GM12891 (cell line): Measurements from ENCODE around the gene SDK1.

Experiments used
- DNase-seq: peaks from one replicate; pipeline ENCODE4 v3.0.0; 2011; ENCODE audit warnings: low spot score; ENCODE audit not compliant: insufficient read length
- FAIRE-seq: peaks from 2 replicates; lab custom pipeline; 2011; peaks lifted over from hg19 to GRCh38; lab: Jason Lieb, UNC
- PAX5 ChIP-seq: IDR thresholded peaks from 2 replicates; pipeline ENCODE4 v1.6.1; 2011; ENCODE audit warnings: low read length, moderate library complexity, mild to moderate bottlenecking; ENCODE audit not compliant: insufficient read depth, severe bottlenecking
- POLR2A ChIP-seq: IDR thresholded peaks from 2 replicates; pipeline ENCODE4 v1.6.1; 2011; ENCODE audit warnings: low read depth, low read length, control low read depth
- POLR2AphosphoS5 ChIP-seq: IDR thresholded peaks from 2 replicates; pipeline ENCODE4 v1.6.1; 2011; ENCODE audit warnings: low read depth, low read length, control low read depth
- POU2F2 ChIP-seq: IDR thresholded peaks from 2 replicates; pipeline ENCODE4 v1.6.1; 2011; ENCODE audit warnings: low read depth, mild to moderate bottlenecking, control low read depth, low read length, moderate library complexity
- SPI1 ChIP-seq: IDR thresholded peaks from 2 replicates; pipeline ENCODE4 v1.6.1; 2011; ENCODE audit warnings: low read depth, low read length, control low read depth
- TAF1 ChIP-seq: IDR thresholded peaks from 2 replicates; pipeline ENCODE4 v1.6.1; 2011; ENCODE audit warnings: low read depth, low read length, control low read depth

The SDK1 gene

GRCh38 chr7:4179688-4180380 is 878.8 kb downstream of the SDK1 start:
- FAIRE-seq: no peak
- DNase-seq: no peak
- TF ChIP-seq PAX5: no peak
- TF ChIP-seq POLR2AphosphoS5: no peak
- no peak for TF ChIP-seq POLR2A
- TF ChIP-seq SPI1: no peak
- TF ChIP-seq POU2F2: no peak
- no peak for TF ChIP-seq TAF1

GRCh38 chr7:4181446-4181845 is 880.4 kb downstream of the SDK1 start:
- DNase-seq (no peak), FAIRE-seq (no peak)
- TF ChIP-seq POU2F2: no peak
- no peak for TF ChIP-seq POLR2AphosphoS5
- no peak for TF ChIP-seq SPI1
- TF ChIP-seq TAF1: no peak
- no peak for TF ChIP-seq POLR2A
- TF ChIP-seq PAX5: no peak

DNA sequence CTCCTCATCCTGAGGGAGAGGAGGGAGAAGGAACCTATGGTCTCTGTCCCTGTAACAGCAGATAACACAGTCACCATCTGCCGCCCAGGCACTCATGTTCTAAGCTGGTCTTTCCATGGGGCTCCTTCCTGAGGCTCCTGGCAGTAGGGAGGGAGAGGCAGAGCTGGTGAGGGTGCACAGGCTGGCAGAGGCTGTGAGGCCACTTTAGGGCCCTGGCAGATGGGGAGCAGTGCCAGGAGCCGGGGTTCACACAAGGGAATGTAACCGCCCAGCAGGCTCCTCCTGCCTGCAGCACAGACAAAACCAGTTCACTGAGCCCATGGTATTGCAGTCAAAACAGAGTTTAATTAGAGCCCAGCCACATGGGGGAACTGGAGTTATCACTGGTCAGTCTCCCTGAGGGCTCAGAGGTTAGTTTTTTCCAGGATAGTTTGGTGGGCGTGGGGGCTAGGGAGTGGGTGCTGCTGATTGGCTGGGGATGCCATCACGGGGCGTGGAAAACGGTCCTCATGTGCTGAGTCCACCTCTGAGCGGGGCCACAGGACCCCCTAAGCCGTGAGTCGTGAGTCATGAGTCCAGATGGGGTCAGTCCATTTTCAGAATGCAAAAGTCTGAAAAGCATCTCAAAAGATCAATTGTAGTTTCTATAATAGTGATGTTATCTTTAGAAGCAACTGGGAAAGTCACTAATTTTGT is 881.7 kb downstream of the SDK1 start:
- FAIRE-seq (no peak), DNase-seq (no peak)
- TF ChIP-seq PAX5 (no peak), TAF1 (no peak), POU2F2 (no peak), POLR2A (no peak), POLR2AphosphoS5 (no peak), SPI1 (no peak)

GRCh38 chr7:4184653-4185052 is 883.6 kb downstream of the SDK1 start:
- DNase-seq: no peak
- TF ChIP-seq POLR2A (no peak), POU2F2 (no peak), TAF1 (no peak), SPI1 (no peak), PAX5 (no peak), POLR2AphosphoS5 (no peak)
- FAIRE-seq: no peak

- TF ChIP-seq POLR2AphosphoS5: no peak
- no peak for TF ChIP-seq POLR2A
- no peak for TF ChIP-seq TAF1
- no peak for TF ChIP-seq SPI1
- TF ChIP-seq PAX5: no peak
- TF ChIP-seq POU2F2: no peak
- no peak for FAIRE-seq
- no peak for DNase-seq
Measured at GRCh38 chr7:4185136-4185535, 884.1 kb downstream of the SDK1 start.

DNA sequence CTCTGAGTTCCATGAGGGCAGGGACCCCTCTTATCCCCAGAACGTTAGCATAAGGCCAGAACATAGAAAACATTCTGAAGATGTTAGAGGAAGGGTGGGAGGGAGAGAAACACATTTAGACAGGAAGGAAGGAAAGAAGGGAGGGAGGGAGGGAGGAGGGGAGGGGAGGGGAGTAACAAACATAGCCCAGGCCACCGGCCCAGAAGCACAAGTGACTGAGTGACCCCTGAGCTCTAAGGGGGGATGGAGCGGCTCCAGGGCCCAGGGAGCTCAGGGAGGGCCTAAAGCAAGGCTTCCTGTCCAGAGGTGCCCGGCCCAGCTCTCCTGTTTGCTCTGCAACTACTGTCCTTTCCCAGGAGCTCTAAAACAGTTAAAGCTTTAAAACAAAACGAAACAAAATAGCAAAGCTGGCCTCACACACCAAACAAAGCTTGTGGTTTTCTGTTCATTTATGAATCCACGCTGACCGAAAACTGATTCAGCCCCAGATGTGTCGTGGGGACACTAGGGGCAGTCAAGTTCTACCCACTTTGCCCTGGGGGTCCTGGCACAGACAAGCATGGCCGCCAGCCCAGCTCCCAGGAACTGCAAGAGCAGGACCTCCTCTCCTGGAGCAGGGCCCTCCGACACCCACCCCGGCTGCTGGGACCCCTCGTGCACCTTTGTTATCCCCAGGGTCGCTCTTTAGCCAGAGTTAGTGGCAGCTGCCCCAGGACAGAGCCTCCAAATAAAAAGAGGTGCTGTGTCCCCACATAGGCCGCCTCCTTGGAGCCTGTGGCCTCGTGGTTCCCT is 884.9 kb downstream of the SDK1 start:
- no peak for DNase-seq
- FAIRE-seq: no peak
- no peak for TF ChIP-seq SPI1
- no peak for TF ChIP-seq POLR2AphosphoS5
- no peak for TF ChIP-seq POLR2A
- no peak for TF ChIP-seq TAF1
- TF ChIP-seq POU2F2: no peak
- TF ChIP-seq PAX5: no peak

DNA sequence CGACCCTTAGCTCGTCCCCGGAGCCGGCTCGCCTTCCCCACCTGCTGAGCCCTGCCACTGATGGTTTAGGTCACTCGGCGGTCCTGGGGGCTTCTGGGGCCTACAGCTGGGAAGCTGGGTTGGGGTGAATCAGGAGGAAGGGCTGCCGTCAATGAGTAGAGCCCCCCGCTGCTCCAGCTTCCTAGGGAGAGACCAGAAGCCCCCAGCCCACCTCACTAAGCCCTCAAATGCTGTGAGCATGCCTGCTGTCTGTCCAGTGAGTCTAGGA is 885.4 kb downstream of the SDK1 start:
- DNase-seq: no peak
- no peak for FAIRE-seq
- no peak for TF ChIP-seq POLR2A
- no peak for TF ChIP-seq POU2F2
- TF ChIP-seq PAX5: no peak
- no peak for TF ChIP-seq TAF1

DNA sequence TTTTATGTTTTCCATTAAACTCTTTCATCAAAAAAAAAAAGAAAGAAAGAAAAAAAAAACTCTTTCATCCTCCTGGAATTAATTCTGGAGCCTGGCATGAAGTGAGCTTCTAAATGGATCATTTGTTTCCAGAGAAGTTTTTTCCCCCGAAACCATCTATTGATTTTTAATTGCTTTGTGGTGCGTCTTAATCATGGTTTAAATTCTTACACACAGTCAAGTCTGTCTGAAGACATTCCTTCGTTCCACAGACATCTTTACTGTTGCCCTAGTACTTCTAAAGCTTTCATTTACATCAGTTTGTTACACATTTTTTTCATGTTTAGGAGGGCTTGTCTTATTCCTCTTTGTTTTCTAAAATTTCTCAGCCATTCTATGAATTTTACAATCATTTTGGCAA is 887.6 kb downstream of the SDK1 start:
- DNase-seq (no peak), FAIRE-seq (no peak)
- TF ChIP-seq POLR2A: no peak
- no peak for TF ChIP-seq POLR2AphosphoS5
- no peak for TF ChIP-seq POU2F2
- TF ChIP-seq SPI1: no peak
- no peak for TF ChIP-seq TAF1
- no peak for TF ChIP-seq PAX5

GRCh38 chr7:4189131-4189570 is 888.1 kb downstream of the SDK1 start:
- DNase-seq (no peak), FAIRE-seq (no peak)
- TF ChIP-seq POLR2AphosphoS5: no peak
